ENCODE measurements around the gene GUK1.

The GUK1 gene

DNA sequence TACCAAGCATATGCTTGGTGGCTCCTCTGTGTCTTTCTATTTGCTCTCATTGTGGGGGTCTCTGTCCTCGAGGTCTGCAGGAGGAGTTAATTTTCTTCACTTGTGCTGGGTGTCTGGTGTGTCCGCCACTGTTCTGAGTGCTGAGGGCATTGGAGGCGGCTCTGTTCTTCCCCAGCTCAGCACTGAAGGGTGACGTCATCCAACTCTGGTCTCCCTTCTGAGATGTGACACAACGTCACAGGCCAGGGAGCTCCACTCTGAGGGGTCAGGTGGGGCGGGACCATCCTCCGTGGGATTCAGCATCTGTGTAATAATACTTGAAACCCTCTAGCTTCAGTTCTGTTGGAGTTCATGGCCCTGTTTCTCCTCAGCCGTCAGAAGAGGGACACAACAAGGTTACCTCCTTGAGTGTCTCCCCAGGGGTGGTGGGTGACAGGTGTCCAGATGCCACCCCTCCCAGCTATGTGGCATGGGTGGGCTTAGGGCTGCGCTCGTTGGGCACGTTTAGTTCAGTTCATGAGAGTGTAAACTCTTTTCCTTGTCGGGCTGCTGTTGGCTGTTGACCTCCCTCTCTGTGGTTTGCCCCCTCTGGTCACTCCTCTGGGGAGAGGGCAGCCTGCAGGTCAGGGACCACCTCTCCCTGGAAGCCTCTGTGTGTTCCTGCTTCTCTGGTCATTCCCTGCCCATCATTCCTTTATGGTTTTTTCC, 28.6 kb downstream of the GUK1 start:
- no peak overlapping the region for H2BK120ac ChIP-seq (ENCODE audit: low read depth, low read length)
- no peaks in the 10 kb centered on the region for H3K27me3 ChIP-seq (ENCODE audit: control insufficient read depth in 1 of 2, insufficient read depth in 1 of 2, low read length in 2 of 2)
- no peak overlapping the region for H3K4me3 ChIP-seq (ENCODE audit: insufficient read depth in 1 of 2, low read depth in 1 of 2, low read length in 2 of 2)
- H3K23ac ChIP-seq (ENCODE audit: low read length in 2 of 2) = peak overlapping the region in 1 of 2 experiments; percentile 79
- no peak overlapping the region for H2BK5ac ChIP-seq (ENCODE audit: low read depth, low read length, poor library complexity, severe bottlenecking)
- no peak overlapping the region for H3K9ac ChIP-seq (ENCODE audit: low read length)
- H3K4me1 ChIP-seq (ENCODE audit: control insufficient read depth, insufficient read depth, low read depth, low read length) = peaks cover 16% of the 10 kb centered on the region
- no peak overlapping the region for H3K27ac ChIP-seq (ENCODE audit: low read length, poor library complexity, severe bottlenecking)
- no peak overlapping the region for H3K18ac ChIP-seq (ENCODE audit: low read depth in 1 of 2, low read length in 2 of 2)
- peaks cover 0 to 22% of the 10 kb centered on the region in 2 experiments for H3K36me3 ChIP-seq (ENCODE audit: control insufficient read depth in 1 of 2, insufficient read depth in 2 of 2, low read depth in 1 of 2, low read length in 2 of 2)
- no peak overlapping the region for H4K91ac ChIP-seq (ENCODE audit: low read length)
- WGBS = 88% methylated on average over 12 of the region's 12 CpGs
- H2AFZ ChIP-seq (ENCODE audit: low read depth, low read length) = no peak overlapping the region
- H2BK15ac ChIP-seq (ENCODE audit: low read depth, poor library complexity, severe bottlenecking) = no peak overlapping the region
- H3K4ac ChIP-seq (ENCODE audit: low read depth in 1 of 2, low read length in 2 of 2) = no peak overlapping the region
- H4K8ac ChIP-seq (ENCODE audit: low read length) = no peak overlapping the region
- peaks cover 48% of the 10 kb centered on the region for H3K79me1 ChIP-seq (replicated peaks; ENCODE audit: low read length, poor library complexity, severe bottlenecking)
- H3K9me3 ChIP-seq (ENCODE audit: control insufficient read depth, low read length) = no peaks in the 10 kb centered on the region
- no peak for DNase-seq
- H2AK5ac ChIP-seq (ENCODE audit: low read length, severe bottlenecking) = no peak overlapping the region
- H3K4me2 ChIP-seq (ENCODE audit: low read length, poor library complexity, severe bottlenecking) = no peak overlapping the region
- peak overlapping the region in 1 of 2 experiments; percentile 10 for H2BK12ac ChIP-seq (ENCODE audit: low read length in 2 of 2)
- no peak overlapping the region for H3K14ac ChIP-seq (ENCODE audit: low read length in 2 of 2)

DNA sequence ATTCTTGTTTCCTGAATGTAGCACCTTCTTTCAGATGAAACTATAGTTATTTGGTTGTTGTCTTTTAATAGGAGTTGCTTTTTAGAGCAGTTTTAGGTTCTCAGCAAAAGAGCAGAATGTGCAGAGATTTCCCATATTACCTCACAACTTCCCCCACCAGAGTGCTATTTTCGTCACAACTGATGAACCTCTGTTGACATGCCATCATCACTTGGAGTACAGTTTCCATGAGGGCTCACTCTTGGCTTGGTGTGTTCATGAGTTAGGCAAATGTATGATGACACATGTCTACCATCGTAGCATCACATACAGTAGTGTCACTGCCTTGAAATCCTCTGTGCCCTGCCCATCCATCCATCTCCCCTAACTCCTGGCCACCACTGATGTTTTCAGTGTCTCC, 29.3 kb downstream of the GUK1 start:
- Histone ChIP-seq H3K4me1 (ENCODE audit: control insufficient read depth, insufficient read depth, low read depth, low read length) (peaks cover 18% of the 10 kb centered on the region), H2BK120ac (ENCODE audit: low read depth, low read length) (no peak overlapping the region), H3K79me1 (replicated peaks; ENCODE audit: low read length, poor library complexity, severe bottlenecking) (peaks cover 46% of the 10 kb centered on the region), H2BK12ac (ENCODE audit: low read length in 2 of 2) (no peak overlapping the region), H3K23ac (ENCODE audit: low read length in 2 of 2) (no peak overlapping the region), H3K36me3 (ENCODE audit: control insufficient read depth in 1 of 2, insufficient read depth in 2 of 2, low read depth in 1 of 2, low read length in 2 of 2) (peaks cover 0 to 17% of the 10 kb centered on the region in 2 experiments), H2BK5ac (ENCODE audit: low read depth, low read length, poor library complexity, severe bottlenecking) (no peak overlapping the region), H3K9ac (ENCODE audit: low read length) (no peak overlapping the region), H3K4ac (ENCODE audit: low read depth in 1 of 2, low read length in 2 of 2) (no peak overlapping the region), H2BK15ac (ENCODE audit: low read depth, poor library complexity, severe bottlenecking) (no peak overlapping the region), H3K18ac (ENCODE audit: low read depth in 1 of 2, low read length in 2 of 2) (no peak overlapping the region), H3K4me2 (ENCODE audit: low read length, poor library complexity, severe bottlenecking) (no peak overlapping the region), H2AK5ac (ENCODE audit: low read length, severe bottlenecking) (no peak overlapping the region), H3K9me3 (ENCODE audit: control insufficient read depth, low read length) (no peaks in the 10 kb centered on the region), H4K8ac (ENCODE audit: low read length) (no peak overlapping the region), H4K91ac (ENCODE audit: low read length) (no peak overlapping the region), H3K4me3 (ENCODE audit: insufficient read depth in 1 of 2, low read depth in 1 of 2, low read length in 2 of 2) (no peak overlapping the region), H3K27ac (ENCODE audit: low read length, poor library complexity, severe bottlenecking) (no peak overlapping the region), H2AFZ (ENCODE audit: low read depth, low read length) (no peak overlapping the region), H3K27me3 (ENCODE audit: control insufficient read depth in 1 of 2, insufficient read depth in 1 of 2, low read length in 2 of 2) (no peaks in the 10 kb centered on the region), H3K14ac (ENCODE audit: low read length in 2 of 2) (no peak overlapping the region)
- peak; percentile 38 for DNase-seq
- 97% methylated on average over 2 of the region's 2 CpGs for WGBS

DNA sequence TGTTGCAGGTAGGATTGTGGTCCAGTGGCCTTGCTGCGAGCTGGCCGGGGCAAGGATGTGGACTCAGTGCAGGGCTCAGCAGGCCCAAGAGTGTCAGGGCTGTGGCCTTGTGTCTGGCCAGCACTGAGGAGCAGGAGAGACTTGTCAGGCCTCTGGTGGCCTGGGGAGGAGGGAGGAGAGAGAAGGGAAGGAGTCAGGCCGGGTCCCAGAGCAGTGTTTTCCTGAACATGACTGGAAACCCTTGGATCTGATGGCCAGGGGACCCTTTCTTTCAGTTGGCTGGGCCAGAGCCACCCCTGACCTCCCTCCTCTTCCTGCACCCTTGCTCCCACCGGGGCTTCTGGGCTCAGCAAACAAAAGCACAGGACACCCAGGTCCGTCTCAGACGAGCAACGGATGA, 30.6 kb downstream of the GUK1 start:
- no peak for DNase-seq
- no peak overlapping the region for H2AFZ ChIP-seq (ENCODE audit: low read depth, low read length)
- no peak overlapping the region for H2BK5ac ChIP-seq (ENCODE audit: low read depth, low read length, poor library complexity, severe bottlenecking)
- no peak overlapping the region for H3K9ac ChIP-seq (ENCODE audit: low read length)
- no peak overlapping the region for H3K27ac ChIP-seq (ENCODE audit: low read length, poor library complexity, severe bottlenecking)
- no peak overlapping the region for H2BK15ac ChIP-seq (ENCODE audit: low read depth, poor library complexity, severe bottlenecking)
- H2BK120ac ChIP-seq (ENCODE audit: low read depth, low read length) = no peak overlapping the region
- H3K36me3 ChIP-seq (ENCODE audit: control insufficient read depth in 1 of 2, insufficient read depth in 2 of 2, low read depth in 1 of 2, low read length in 2 of 2) = peaks cover 5 to 29% of the 10 kb centered on the region in 2 experiments
- no peak overlapping the region for H2BK12ac ChIP-seq (ENCODE audit: low read length in 2 of 2)
- no peak overlapping the region for H4K8ac ChIP-seq (ENCODE audit: low read length)
- H3K4me3 ChIP-seq (ENCODE audit: insufficient read depth in 1 of 2, low read depth in 1 of 2, low read length in 2 of 2) = no peak overlapping the region
- H3K9me3 ChIP-seq (ENCODE audit: control insufficient read depth, low read length) = no peaks in the 10 kb centered on the region
- H3K4me2 ChIP-seq (ENCODE audit: low read length, poor library complexity, severe bottlenecking) = no peak overlapping the region
- H3K4ac ChIP-seq (ENCODE audit: low read depth in 1 of 2, low read length in 2 of 2) = no peak overlapping the region
- peaks cover 15% of the 10 kb centered on the region for H3K4me1 ChIP-seq (ENCODE audit: control insufficient read depth, insufficient read depth, low read depth, low read length)
- H3K23ac ChIP-seq (ENCODE audit: low read length in 2 of 2) = no peak overlapping the region
- no peak overlapping the region for H2AK5ac ChIP-seq (ENCODE audit: low read length, severe bottlenecking)
- no peaks in the 10 kb centered on the region for H3K27me3 ChIP-seq (ENCODE audit: control insufficient read depth in 1 of 2, insufficient read depth in 1 of 2, low read length in 2 of 2)
- H3K79me1 ChIP-seq (replicated peaks; ENCODE audit: low read length, poor library complexity, severe bottlenecking) = peaks cover 54% of the 10 kb centered on the region
- H4K91ac ChIP-seq (ENCODE audit: low read length) = no peak overlapping the region
- WGBS = 96% methylated on average over 6 of the region's 7 CpGs
- no peak overlapping the region for H3K14ac ChIP-seq (ENCODE audit: low read length in 2 of 2)
- H3K18ac ChIP-seq (ENCODE audit: low read depth in 1 of 2, low read length in 2 of 2) = no peak overlapping the region

DNA sequence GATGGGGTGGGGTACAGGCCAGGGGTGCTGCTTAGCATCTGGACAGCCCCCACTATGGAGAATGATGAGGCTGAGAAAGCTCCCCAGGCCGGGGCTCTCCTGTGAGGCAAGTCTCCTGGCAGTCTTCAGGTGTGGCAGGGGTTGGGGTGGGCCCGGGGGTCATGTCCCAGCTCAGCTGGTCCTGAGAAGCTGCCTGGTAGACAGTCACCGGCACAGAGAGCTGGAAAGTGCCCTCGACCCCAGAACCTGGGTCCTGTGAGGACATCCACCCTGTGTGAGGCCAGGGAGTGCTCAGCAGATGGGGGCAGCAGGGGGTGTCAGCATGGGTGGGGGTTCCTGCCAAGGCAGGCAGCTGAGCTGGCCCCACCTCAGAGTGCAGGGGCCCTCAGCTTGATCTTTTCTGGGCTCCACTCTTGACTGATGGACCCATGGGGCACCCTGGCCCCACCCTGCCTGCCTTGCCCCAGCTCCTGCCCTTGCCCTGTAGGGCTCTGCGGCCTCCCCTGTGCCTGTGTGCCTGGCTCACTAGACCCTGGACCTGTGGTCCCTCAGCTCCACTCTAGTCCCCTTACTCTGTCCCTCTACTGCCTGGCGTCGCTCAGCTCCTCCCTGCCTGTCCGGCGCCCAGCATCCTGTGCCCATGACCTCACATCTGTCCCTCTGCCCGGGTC, 31.3 kb downstream of the GUK1 start:
- 83% methylated on average over 10 of the region's 10 CpGs for WGBS
- no peak overlapping the region for H3K4me3 ChIP-seq (ENCODE audit: insufficient read depth in 1 of 2, low read depth in 1 of 2, low read length in 2 of 2)

More for the DNA sequence above, 31.3 kb downstream of the GUK1 start:
- Histone ChIP-seq H2AK5ac (ENCODE audit: low read length, severe bottlenecking) (no peak overlapping the region), H2BK120ac (ENCODE audit: low read depth, low read length) (no peak overlapping the region), H3K79me1 (replicated peaks; ENCODE audit: low read length, poor library complexity, severe bottlenecking) (peaks cover 55% of the 10 kb centered on the region), H3K9me3 (ENCODE audit: control insufficient read depth, low read length) (no peaks in the 10 kb centered on the region), H3K23ac (ENCODE audit: low read length in 2 of 2) (no peak overlapping the region), H2AFZ (ENCODE audit: low read depth, low read length) (no peak overlapping the region), H2BK5ac (ENCODE audit: low read depth, low read length, poor library complexity, severe bottlenecking) (no peak overlapping the region), H3K4me1 (ENCODE audit: control insufficient read depth, insufficient read depth, low read depth, low read length) (peaks cover 13% of the 10 kb centered on the region), H4K8ac (ENCODE audit: low read length) (no peak overlapping the region), H3K27me3 (ENCODE audit: control insufficient read depth in 1 of 2, insufficient read depth in 1 of 2, low read length in 2 of 2) (no peaks in the 10 kb centered on the region), H3K36me3 (ENCODE audit: control insufficient read depth in 1 of 2, insufficient read depth in 2 of 2, low read depth in 1 of 2, low read length in 2 of 2) (peaks cover 5 to 35% of the 10 kb centered on the region in 2 experiments), H3K27ac (ENCODE audit: low read length, poor library complexity, severe bottlenecking) (no peak overlapping the region), H4K91ac (ENCODE audit: low read length) (no peak overlapping the region), H3K9ac (ENCODE audit: low read length) (no peak overlapping the region), H3K4ac (ENCODE audit: low read depth in 1 of 2, low read length in 2 of 2) (no peak overlapping the region), H3K14ac (ENCODE audit: low read length in 2 of 2) (no peak overlapping the region), H3K18ac (ENCODE audit: low read depth in 1 of 2, low read length in 2 of 2) (no peak overlapping the region), H2BK15ac (ENCODE audit: low read depth, poor library complexity, severe bottlenecking) (peak overlapping the region; percentile 2), H2BK12ac (ENCODE audit: low read length in 2 of 2) (no peak overlapping the region), H3K4me2 (ENCODE audit: low read length, poor library complexity, severe bottlenecking) (no peak overlapping the region)
- no peak for DNase-seq
